HG03520 (cell line): ENCODE measurements around the gene PRAMEF26.
"Not testable (repeated sequence)": the region's sequence is repeated elsewhere in the genome, so short reads cannot be mapped to it uniquely, and the experiment has no call there.

Experiments used
- ATAC-seq: cut with Tn5 transposase; IDR thresholded peaks from one replicate; pipeline ENCODE4 v1.9.1; 2021; ENCODE audit warnings: mild to moderate bottlenecking, moderate library complexity; ENCODE audit not compliant: unreplicated experiment

The PRAMEF26 gene

DNA sequence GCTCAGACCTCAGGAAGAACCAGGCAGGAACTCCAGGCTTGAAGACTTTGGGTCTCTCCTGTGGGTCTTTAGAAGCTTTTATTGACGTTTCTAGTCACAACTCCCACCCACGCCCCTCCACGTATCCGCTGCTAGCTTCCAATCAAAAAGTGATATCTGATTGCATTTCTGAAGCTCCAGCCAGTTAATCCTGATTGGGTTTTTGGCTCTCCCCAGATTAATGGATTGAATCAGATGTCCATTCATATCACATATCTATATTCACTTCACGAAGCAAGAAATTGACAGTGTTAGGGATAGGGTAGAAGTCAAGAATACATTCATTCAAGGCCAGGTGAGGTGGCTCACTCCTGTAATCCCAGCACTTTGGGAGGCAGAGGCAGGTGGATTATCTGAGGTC, at the start of gene PRAMEF26:
TSS of gene PRAMEF26 (minus strand) at position 101 of the 400 bp plus-strand sequence. CDS start 2,914 bp downstream, outside the sequence.
- not testable (repeated sequence) for ATAC-seq

DNA sequence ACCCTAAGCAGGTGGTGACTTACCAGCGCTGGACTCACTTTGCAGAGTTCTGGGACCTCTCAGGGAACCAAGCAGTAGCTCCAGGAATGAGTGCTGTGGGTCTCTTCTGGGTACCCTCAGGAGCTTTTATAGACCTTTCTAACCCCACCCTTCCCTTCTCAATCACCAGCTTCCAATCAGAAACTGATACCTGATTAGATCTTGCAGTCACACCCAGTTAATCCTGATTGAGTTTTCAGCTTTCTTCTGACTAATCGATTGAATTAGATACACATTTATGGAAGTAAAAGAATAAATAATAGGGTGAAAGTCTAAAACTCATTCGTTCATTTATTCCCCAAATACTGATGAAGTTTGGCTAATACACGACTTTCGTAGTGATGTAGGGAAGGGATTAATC, 45.5 kb upstream of the PRAMEF26 start, which contains the start of gene PRAMEF13:
TSS of gene PRAMEF13 (minus strand) at position 101 of the 400 bp plus-strand sequence. CDS start 1,820 bp downstream, outside the sequence.
- ATAC-seq: not testable (repeated sequence)

- not testable (repeated sequence) for ATAC-seq
These were observed 15.7 kb upstream of the PRAMEF26 start, which contains the start of gene PRAMEF9 for GRCh38 chr1:13171548-13171947. TSS of gene PRAMEF9 (plus strand) at chr1:13171848. CDS start at chr1:13175281, 3,433 bp downstream.

GRCh38 chr1:13165531-13165930, 9.7 kb upstream of the PRAMEF26 start, which contains the start of gene HNRNPCL4:
TSS of gene HNRNPCL4 (minus strand) at chr1:13165631. CDS start at chr1:13165467, 164 bp downstream.
- not testable (repeated sequence) for ATAC-seq

DNA sequence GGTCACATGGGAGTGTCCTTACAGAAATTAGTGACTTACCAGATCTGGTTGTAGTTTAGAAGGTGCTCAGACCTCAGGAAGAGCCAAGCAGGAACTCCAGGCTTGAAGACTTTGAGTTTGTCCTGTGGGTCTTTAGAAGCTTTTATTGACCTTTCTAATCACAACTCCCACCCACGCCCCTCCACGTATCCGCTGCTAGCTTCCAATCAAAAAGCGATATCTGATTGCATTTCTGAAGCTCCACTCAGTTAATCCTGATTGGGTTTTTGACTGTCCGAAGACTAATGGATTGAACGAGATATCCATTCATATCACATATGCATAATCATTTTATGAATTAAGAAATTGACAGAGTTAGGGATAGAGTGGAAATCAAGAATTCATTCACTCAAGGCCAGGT, 39.1 kb downstream of the PRAMEF26 start, which contains the start of gene HNRNPCL2:
TSS of gene HNRNPCL2 (minus strand) at position 101 of the 400 bp plus-strand sequence. CDS start 454 bp downstream, outside the sequence.
- ATAC-seq: not testable (repeated sequence)
